Liver (tissue), 9 donors: ENCODE results near the gene PGAM5. TPM values are rescaled to one million over a fixed set of nuclear protein-coding genes. Genes with fewer than 3 reads are reported as not detected.
"Not testable (repeated sequence)": the region's sequence is repeated elsewhere in the genome, so short reads cannot be mapped to it uniquely, and the experiment has no call there.

Experiments used
- DNase-seq: peaks from one replicate; pipeline ENCODE4 v3.0.0-alpha.2; 2017; ENCODE audit warnings: low spot score
- H3K27ac ChIP-seq, 2 donors: one replicate each; pipeline ENCODE4 v1.7.0; 2013; ENCODE audit warnings: inconsistent platforms in 2 of 2, low read length in 2 of 2, control low read depth in 1 of 2, low read depth in 1 of 2, mild to moderate bottlenecking in 1 of 2
- H3K27me3 ChIP-seq, 4 donors: one replicate each; pipeline versions ENCODE4 v1.6.1 to v1.7.0; 2013; ENCODE audit warnings: low read length in 3 of 4, inconsistent platforms in 1 of 4, mild to moderate bottlenecking in 1 of 4, moderate library complexity in 1 of 4; ENCODE audit not compliant: control insufficient read depth in 4 of 4, insufficient read depth in 4 of 4
- H3K36me3 ChIP-seq, 4 donors: one replicate each; pipeline versions ENCODE4 v1.6.1 to v1.7.0; 2013; ENCODE audit warnings: low read length in 3 of 4, mild to moderate bottlenecking in 3 of 4, low read depth in 1 of 4, moderate library complexity in 1 of 4; ENCODE audit not compliant: control insufficient read depth in 4 of 4, insufficient read depth in 3 of 4
- H3K4me1 ChIP-seq, 4 donors: one replicate each; pipeline versions ENCODE4 v1.6.1 to v1.7.0; 2013; ENCODE audit warnings: low read length in 3 of 4, mild to moderate bottlenecking in 3 of 4, moderate library complexity in 1 of 4; ENCODE audit not compliant: control insufficient read depth in 4 of 4, insufficient read depth in 4 of 4
- H3K4me3 ChIP-seq, 3 donors: one replicate each; pipeline versions ENCODE4 v1.6.1 to v1.7.0; 2013; ENCODE audit warnings: low read length in 3 of 3, control low read depth in 1 of 3, low read depth in 1 of 3, mild to moderate bottlenecking in 1 of 3
- H3K9ac ChIP-seq, 2 donors: one replicate each; pipeline ENCODE4 v1.7.0; 2013; ENCODE audit warnings: low read length in 2 of 2, mild to moderate bottlenecking in 2 of 2, moderate library complexity in 2 of 2, control low read depth in 1 of 2, low read depth in 1 of 2
- H3K9me3 ChIP-seq, 4 donors: one replicate each; pipeline versions ENCODE4 v1.6.1 to v1.7.0; 2013; ENCODE audit warnings: low read length in 3 of 4; ENCODE audit not compliant: control insufficient read depth in 4 of 4
- EGR1 ChIP-seq, 2 donors: IDR thresholded peaks; 2 replicates each; pipeline ENCODE4 v1.6.1; 2016 to 2018; ENCODE audit warnings: antibody characterized with exemption in 2 of 2, low read depth in 2 of 2
- FOXA1 ChIP-seq: IDR thresholded peaks from 2 replicates; pipeline ENCODE4 v1.6.1; 2016; ENCODE audit warnings: antibody characterized with exemption
- HNF4G ChIP-seq: IDR thresholded peaks from 2 replicates; pipeline ENCODE4 v1.6.1; 2016; ENCODE audit warnings: antibody characterized with exemption
- JUND ChIP-seq, 2 donors: IDR thresholded peaks; 2 replicates each; pipeline ENCODE4 v1.6.1; 2016; ENCODE audit warnings: antibody characterized with exemption in 2 of 2
- NR2F2 ChIP-seq: IDR thresholded peaks from 2 replicates; pipeline ENCODE4 v1.6.1; 2016; ENCODE audit warnings: antibody characterized with exemption
- RAD21 ChIP-seq, 2 donors: IDR thresholded peaks; 2 replicates each; pipeline ENCODE4 v1.6.1; 2016; ENCODE audit warnings: antibody characterized with exemption in 2 of 2, mild to moderate bottlenecking in 2 of 2
- RXRA ChIP-seq, 2 donors: IDR thresholded peaks; 2 replicates each; pipeline ENCODE4 v1.6.1; 2017 to 2018; ENCODE audit warnings: antibody characterized with exemption in 2 of 2, mild to moderate bottlenecking in 1 of 2
- SP1 ChIP-seq: IDR thresholded peaks from 2 replicates; pipeline ENCODE4 v1.6.1; 2018; ENCODE audit warnings: antibody characterized with exemption, mild to moderate bottlenecking
- TAF1 ChIP-seq: conservative IDR thresholded peaks from 2 replicates; pipeline ENCODE4 v1.6.1; 2016; ENCODE audit warnings: antibody characterized with exemption, mild to moderate bottlenecking
- YY1 ChIP-seq: IDR thresholded peaks from 2 replicates; pipeline ENCODE4 v1.6.1; 2016; ENCODE audit warnings: antibody characterized with exemption, mild to moderate bottlenecking
- WGBS: extraction: QIAGEN DNeasy Blood & Tissue Kit; methylation state at CpG from one replicate; pipeline ENCODE4 v1.1.7; 2013; 5-methylcytosine and 5-hydroxymethylcytosine counted together
- polyA plus RNA-seq, 2 donors: library from polyadenylated mRNA; stranded (reverse) in 1 of 2; unstranded in 1 of 2; fragments of 200-250 nt in 1 of 2; fragments of >200 nt in 1 of 2; fragmentation: Nextera tagmentation in 1 of 2; extraction: Ambion mirVana in 1 of 2; gene quantifications; one replicate each; pipeline versions ENCODE4 v1.2.1 to v1.2.3, GENCODE V29; 2013 to 2015
- total RNA-seq, 2 donors: library from RNA; depleted of rRNA; stranded (reverse); fragments of >200 nt; gene quantifications; one replicate each; pipeline ENCODE4 v1.2.3, GENCODE V29; 2014
- TF ChIP-seq, protein P1 (sequence below): IDR thresholded peaks from 2 replicates; pipeline ENCODE4 v1.6.1; 2016; ENCODE audit warnings: antibody characterized with exemption
- TF ChIP-seq, protein P2 (sequence below): fragments of 150-350 bp; IDR thresholded peaks from 2 replicates; pipeline ENCODE4 v1.5.1; 2017; ENCODE audit warnings: improper control_type of control experiment, low read depth, low read length; ENCODE audit not compliant: missing input control
- TF ChIP-seq, protein P3 (sequence below): IDR thresholded peaks from 2 replicates; pipeline ENCODE4 v1.6.1; 2016; ENCODE audit warnings: antibody characterized with exemption
- donor health status: healthy.
- donor health status: healthy.
- donor health status: healthy.
- donor health status: healthy.
- donor health status: healthy.

Gene PGAM5
- total and polyA plus RNA-seq, 4 donors = 6.3 to 34.0 (median 22.2) TPM

DNA sequence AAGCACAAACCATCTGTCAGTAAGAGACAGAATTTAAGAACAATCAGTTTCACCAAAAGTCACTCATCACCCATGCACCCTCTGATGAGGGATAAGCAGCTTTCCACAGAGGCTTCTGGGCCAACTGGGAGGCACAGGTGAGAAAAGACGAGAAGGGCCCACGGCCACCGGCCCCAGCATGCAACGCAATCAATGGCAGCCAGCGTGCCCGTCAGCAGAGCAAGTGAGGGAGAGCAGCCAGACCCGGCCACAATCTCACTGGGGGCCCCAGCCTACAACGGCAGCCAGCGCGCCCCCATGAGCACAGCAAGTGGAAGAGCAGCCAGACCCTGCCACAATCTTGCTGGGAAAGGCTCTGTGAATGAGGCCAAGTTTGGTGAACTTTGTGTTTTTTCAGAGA lies 37.7 kb downstream of the PGAM5 start:
- TF ChIP-seq RAD21 (IDR thresholded peaks at IDR 0.05) (no peak), EGR1 (IDR thresholded peaks at IDR 0.05; ENCODE audit: low read depth in 2 of 2) (no peak), HNF4G (no peak)
- TF ChIP-seq, protein P1, sequence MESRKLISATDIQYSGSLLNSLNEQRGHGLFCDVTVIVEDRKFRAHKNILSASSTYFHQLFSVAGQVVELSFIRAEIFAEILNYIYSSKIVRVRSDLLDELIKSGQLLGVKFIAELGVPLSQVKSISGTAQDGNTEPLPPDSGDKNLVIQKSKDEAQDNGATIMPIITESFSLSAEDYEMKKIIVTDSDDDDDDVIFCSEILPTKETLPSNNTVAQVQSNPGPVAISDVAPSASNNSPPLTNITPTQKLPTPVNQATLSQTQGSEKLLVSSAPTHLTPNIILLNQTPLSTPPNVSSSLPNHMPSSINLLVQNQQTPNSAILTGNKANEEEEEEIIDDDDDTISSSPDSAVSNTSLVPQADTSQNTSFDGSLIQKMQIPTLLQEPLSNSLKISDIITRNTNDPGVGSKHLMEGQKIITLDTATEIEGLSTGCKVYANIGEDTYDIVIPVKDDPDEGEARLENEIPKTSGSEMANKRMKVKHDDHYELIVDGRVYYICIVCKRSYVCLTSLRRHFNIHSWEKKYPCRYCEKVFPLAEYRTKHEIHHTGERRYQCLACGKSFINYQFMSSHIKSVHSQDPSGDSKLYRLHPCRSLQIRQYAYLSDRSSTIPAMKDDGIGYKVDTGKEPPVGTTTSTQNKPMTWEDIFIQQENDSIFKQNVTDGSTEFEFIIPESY = no peak
- no peaks in the 10 kb centered on the region for H3K9me3 ChIP-seq

DNA sequence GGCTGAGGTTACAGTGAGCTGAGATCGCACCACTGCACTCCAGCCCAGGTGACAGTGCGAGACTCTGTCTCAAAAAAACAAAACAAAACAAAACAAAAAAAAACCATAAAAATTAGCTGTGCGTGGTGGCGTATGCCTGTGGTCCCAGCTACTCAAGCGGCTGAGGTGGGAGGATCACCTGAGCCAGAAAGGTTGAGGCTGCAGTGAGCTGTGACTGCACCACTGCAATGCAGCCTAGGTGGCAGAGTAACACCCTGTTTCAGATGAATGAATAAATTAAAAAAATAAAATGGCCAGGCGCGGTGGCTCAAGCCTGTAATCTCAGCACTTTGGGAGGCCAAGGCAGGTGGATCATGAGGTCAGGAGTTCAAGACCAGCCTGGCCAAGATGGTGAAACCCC lies 43.0 kb downstream of the PGAM5 start:
- DNase-seq, H3K9me3 ChIP-seq, H3K9ac ChIP-seq, H3K4me1 ChIP-seq, H3K4me3 ChIP-seq, H3K27me3 ChIP-seq, H3K27ac ChIP-seq: not testable (repeated sequence)
- peaks cover 13 to 44% (median 24%) of the 10 kb centered on the region in 4 donors for H3K36me3 ChIP-seq
- 96% methylated on average over 7 of the region's 7 CpGs for WGBS

More for the DNA sequence above, 37.7 kb downstream of the PGAM5 start:
- 87% methylated on average over 10 of the region's 10 CpGs for WGBS
- Histone ChIP-seq H3K4me3 (no peak overlapping the region), H3K27ac (no peak overlapping the region), H3K27me3 (no peaks in the 10 kb centered on the region), H3K36me3 (peaks cover 25 to 79% (median 52%) of the 10 kb centered on the region in 4 donors), H3K4me1 (no peaks in the 10 kb centered on the region), H3K9ac (no peak overlapping the region)
- DNase-seq = no peak

DNA sequence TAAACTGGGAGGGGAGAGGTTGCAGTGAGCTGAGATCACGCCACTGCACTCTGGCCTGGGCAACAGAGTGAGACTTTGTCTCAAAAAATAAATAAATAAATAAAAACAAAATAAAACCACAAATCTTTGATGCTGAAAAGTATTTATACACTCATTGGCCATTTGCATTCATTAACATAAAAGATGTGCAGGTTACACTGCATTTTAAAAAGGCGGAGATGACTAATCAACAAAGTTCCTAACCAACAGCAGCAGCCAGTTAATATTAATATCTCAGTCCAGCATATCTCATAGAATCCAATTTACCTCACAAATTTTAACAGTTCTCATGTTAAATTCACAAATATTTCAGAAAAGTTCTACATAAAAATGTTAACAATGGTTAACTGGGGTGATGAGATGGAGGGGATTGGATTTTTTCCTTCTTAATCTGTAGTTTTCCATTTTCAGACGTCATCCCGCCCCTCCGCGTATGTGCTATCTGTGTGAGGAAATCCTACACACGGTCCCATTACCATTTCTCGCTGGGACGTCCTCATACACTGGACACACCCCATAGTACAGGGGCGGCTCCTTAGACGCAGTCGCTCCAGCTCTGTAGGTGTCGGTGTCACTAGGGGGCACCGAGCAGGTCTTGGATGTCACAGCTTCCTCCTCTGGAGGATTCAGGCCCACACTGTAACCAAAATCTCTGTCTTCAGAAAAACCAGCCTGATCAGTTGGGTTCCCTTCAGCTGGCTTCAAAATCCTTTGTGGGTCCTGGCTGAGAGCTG lies 43.7 kb downstream of the PGAM5 start:
- H3K4me3 ChIP-seq = no peak overlapping the region

DNA sequence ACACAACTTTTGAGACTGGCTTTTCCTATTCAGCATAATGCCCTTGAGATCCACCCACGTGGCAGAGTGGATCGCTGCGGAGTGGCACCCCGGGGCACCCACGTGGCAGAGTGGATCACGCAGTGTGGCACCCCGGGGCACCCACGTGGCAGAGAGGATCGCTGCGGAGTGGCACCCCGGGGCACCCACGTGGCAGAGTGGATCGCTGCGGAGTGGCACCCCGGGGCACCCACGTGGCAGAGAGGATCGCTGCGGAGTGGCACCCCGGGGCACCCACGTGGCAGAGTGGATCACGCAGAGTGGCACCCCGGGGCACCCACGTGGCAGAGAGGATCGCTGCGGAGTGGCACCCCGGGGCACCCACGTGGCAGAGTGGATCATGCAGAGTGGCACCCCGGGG lies 48.2 kb downstream of the PGAM5 start:
- H3K36me3 ChIP-seq, H3K9ac ChIP-seq, H3K27ac ChIP-seq, DNase-seq, H3K27me3 ChIP-seq, H3K4me3 ChIP-seq, H3K9me3 ChIP-seq: not testable (repeated sequence)
- peaks cover 3 to 17% (median 11%) of the 10 kb centered on the region in 4 donors for H3K4me1 ChIP-seq
- 88% methylated on average over 28 of the region's 28 CpGs for WGBS

More for the DNA sequence above, 43.7 kb downstream of the PGAM5 start:
- WGBS = 87% methylated on average over 14 of the region's 14 CpGs
- Histone ChIP-seq H3K27ac (no peak overlapping the region), H3K9ac (no peak overlapping the region), H3K9me3 (no peaks in the 10 kb centered on the region), H3K27me3 (no peaks in the 10 kb centered on the region), H3K4me1 (no peaks in the 10 kb centered on the region), H3K36me3 (peaks cover 13 to 40% (median 20%) of the 10 kb centered on the region in 4 donors)
- TF ChIP-seq, protein P2, sequence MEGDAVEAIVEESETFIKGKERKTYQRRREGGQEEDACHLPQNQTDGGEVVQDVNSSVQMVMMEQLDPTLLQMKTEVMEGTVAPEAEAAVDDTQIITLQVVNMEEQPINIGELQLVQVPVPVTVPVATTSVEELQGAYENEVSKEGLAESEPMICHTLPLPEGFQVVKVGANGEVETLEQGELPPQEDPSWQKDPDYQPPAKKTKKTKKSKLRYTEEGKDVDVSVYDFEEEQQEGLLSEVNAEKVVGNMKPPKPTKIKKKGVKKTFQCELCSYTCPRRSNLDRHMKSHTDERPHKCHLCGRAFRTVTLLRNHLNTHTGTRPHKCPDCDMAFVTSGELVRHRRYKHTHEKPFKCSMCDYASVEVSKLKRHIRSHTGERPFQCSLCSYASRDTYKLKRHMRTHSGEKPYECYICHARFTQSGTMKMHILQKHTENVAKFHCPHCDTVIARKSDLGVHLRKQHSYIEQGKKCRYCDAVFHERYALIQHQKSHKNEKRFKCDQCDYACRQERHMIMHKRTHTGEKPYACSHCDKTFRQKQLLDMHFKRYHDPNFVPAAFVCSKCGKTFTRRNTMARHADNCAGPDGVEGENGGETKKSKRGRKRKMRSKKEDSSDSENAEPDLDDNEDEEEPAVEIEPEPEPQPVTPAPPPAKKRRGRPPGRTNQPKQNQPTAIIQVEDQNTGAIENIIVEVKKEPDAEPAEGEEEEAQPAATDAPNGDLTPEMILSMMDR = no peak
- TF ChIP-seq EGR1 (IDR thresholded peaks at IDR 0.05; ENCODE audit: low read depth in 2 of 2) (no peak), NR2F2 (no peak), FOXA1 (no peak), RXRA (IDR thresholded peaks at IDR 0.05) (no peak), YY1 (no peak), TAF1 (no peak), JUND (IDR thresholded peaks at IDR 0.05) (no peak), SP1 (no peak)
- TF ChIP-seq, protein P3, sequence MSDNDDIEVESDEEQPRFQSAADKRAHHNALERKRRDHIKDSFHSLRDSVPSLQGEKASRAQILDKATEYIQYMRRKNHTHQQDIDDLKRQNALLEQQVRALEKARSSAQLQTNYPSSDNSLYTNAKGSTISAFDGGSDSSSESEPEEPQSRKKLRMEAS = no peak
- no peak for DNase-seq
